Natural killer cell (primary cell): ENCODE data around the gene JMJD1C. TPM values are rescaled to one million over a fixed set of nuclear protein-coding genes. Genes with fewer than 3 reads are reported as not detected.

ENCODE experiments used
- ATAC-seq, 3 donors: fragments of 150-1000 bp in 2 of 3; fragments of 200-7000 bp in 1 of 3; cut with Tn5 transposase; 1 replicate in 1 of 3; 2 replicates in 2 of 3; pipeline ENCODE4 v1.10.0; 2021; ENCODE audit warnings: mild to moderate bottlenecking in 2 of 3, moderate library complexity in 2 of 3
- DNase-seq, 2 donors: peaks; one replicate each; pipeline versions ENCODE4 v3.0.0 to v3.0.0-alpha.2; 2013 to 2021; ENCODE audit warnings: mixed read lengths in 1 of 2
- H3K27ac ChIP-seq: one replicate; pipeline ENCODE4 v1.5.1; 2013; ENCODE audit warnings: mild to moderate bottlenecking, low read length
- H3K27me3 ChIP-seq: one replicate; pipeline ENCODE4 v1.6.1; 2013; ENCODE audit warnings: low read length; ENCODE audit not compliant: control insufficient read depth, insufficient read depth
- H3K36me3 ChIP-seq: one replicate; pipeline ENCODE4 v1.6.1; 2013; ENCODE audit warnings: low read length; ENCODE audit not compliant: control insufficient read depth, insufficient read depth
- H3K4me1 ChIP-seq: one replicate; pipeline ENCODE4 v1.6.1; 2013; ENCODE audit warnings: low read length; ENCODE audit not compliant: control insufficient read depth, insufficient read depth
- H3K4me3 ChIP-seq: one replicate; pipeline ENCODE4 v1.5.1; 2013; ENCODE audit warnings: low read length
- H3K9me3 ChIP-seq: one replicate; pipeline ENCODE4 v1.6.1; 2013; ENCODE audit warnings: low read length; ENCODE audit not compliant: control insufficient read depth, insufficient read depth
- H3K27ac Mint-ChIP-seq, 2 donors: one replicate each; pipeline ENCODE4 v1.8.0; 2022; ENCODE audit warnings: mild to moderate bottlenecking in 2 of 2, mixed read lengths in 2 of 2, moderate library complexity in 1 of 2
- H3K27me3 Mint-ChIP-seq, 2 donors: one replicate each; pipeline ENCODE4 v1.8.0; 2022; ENCODE audit warnings: low read depth in 2 of 2, mixed read lengths in 2 of 2
- H3K36me3 Mint-ChIP-seq: one replicate; pipeline ENCODE4 v1.8.0; 2022; ENCODE audit warnings: mixed read lengths
- H3K4me1 Mint-ChIP-seq, 2 donors: one replicate each; pipeline ENCODE4 v1.8.0; 2022; ENCODE audit warnings: mixed read lengths in 2 of 2
- H3K4me3 Mint-ChIP-seq: one replicate; pipeline ENCODE4 v1.8.0; 2022; ENCODE audit warnings: mild to moderate bottlenecking, moderate library complexity, mixed read lengths
- H3K9me3 Mint-ChIP-seq, 2 donors: one replicate each; pipeline ENCODE4 v1.8.0; 2022; ENCODE audit warnings: mixed read lengths in 2 of 2
- WGBS: methylation state at CpG from one replicate; pipeline ENCODE4 v1.1.7; 2013; ENCODE audit warnings: missing lambda C conversion rate; ENCODE audit not compliant: insufficient coverage; 5-methylcytosine and 5-hydroxymethylcytosine counted together
- intact Hi-C: fragments of 100-400 bp; cut with micrococcal nuclease; formaldehyde crosslinking; loops from one replicate; pipeline ENCODE4 v1.14.2; 2022
- total RNA-seq, 4 donors: library from RNA; stranded (reverse); fragments of 120-200 nt in 1 of 4; gene quantifications; one replicate each; pipeline versions ENCODE4 v1.2.3 to v1.2.4, GENCODE V29; 2013 to 2022
- TF ChIP-seq, protein P1 (sequence below): fragments of 200-600 bp; IDR thresholded peaks from one replicate; pipeline ENCODE4 v1.8.0; 2022; ENCODE audit warnings: antibody characterized with exemption

Gene JMJD1C
- total RNA-seq, 3 donors from 2014 or later (not counting 1 experiment from before 2014, with no cell fraction given): 125 to 208 (median 156) TPM

DNA sequence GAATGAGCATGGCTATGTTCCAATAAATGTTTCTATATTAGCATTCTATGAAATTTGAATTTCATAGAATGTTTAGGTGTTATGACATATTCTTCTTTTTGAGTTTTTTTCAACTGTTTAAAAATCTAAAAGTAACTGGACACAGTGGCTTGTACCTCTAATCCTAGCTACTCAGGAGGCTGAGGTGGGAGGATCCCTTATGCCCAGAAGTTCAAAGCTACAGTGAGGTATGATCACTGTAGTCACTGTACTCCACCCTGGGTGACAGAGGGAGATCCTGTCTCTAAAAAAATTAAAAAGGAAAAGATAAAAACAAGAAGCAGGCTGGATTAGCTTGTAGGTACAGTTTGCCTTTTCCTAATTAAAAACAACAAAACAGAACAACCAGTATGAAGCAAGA, 237.5 kb downstream of the JMJD1C start:
- DNase-seq: no peak
- Mint-ChIP-seq H3K27me3 (no peaks in the 10 kb centered on the region), H3K9me3 (no peaks in the 10 kb centered on the region), H3K4me1 (peaks cover 22 to 36% of the 10 kb centered on the region in 2 donors), H3K4me3 (no peak overlapping the region), H3K36me3 (no peaks in the 10 kb centered on the region), H3K27ac (peak overlapping the region in 1 of 2 donors; percentile 56)
- no peaks in the 10 kb centered on the region for H3K9me3 ChIP-seq
- no peaks in the 10 kb centered on the region for H3K27me3 ChIP-seq
- intact Hi-C loops: no loop called here
- H3K4me3 ChIP-seq: no peak overlapping the region
- H3K36me3 ChIP-seq: no peaks in the 10 kb centered on the region
- no peak overlapping the region for H3K27ac ChIP-seq
- no peak for ATAC-seq
- TF ChIP-seq, protein P1, sequence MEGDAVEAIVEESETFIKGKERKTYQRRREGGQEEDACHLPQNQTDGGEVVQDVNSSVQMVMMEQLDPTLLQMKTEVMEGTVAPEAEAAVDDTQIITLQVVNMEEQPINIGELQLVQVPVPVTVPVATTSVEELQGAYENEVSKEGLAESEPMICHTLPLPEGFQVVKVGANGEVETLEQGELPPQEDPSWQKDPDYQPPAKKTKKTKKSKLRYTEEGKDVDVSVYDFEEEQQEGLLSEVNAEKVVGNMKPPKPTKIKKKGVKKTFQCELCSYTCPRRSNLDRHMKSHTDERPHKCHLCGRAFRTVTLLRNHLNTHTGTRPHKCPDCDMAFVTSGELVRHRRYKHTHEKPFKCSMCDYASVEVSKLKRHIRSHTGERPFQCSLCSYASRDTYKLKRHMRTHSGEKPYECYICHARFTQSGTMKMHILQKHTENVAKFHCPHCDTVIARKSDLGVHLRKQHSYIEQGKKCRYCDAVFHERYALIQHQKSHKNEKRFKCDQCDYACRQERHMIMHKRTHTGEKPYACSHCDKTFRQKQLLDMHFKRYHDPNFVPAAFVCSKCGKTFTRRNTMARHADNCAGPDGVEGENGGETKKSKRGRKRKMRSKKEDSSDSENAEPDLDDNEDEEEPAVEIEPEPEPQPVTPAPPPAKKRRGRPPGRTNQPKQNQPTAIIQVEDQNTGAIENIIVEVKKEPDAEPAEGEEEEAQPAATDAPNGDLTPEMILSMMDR: no peak
- H3K4me1 ChIP-seq: peaks cover 16% of the 10 kb centered on the region

GRCh38 chr10:63227207-63227895, 238.4 kb downstream of the JMJD1C start:
- H3K36me3 Mint-ChIP-seq: no peaks in the 10 kb centered on the region
- H3K4me3 Mint-ChIP-seq: peak overlapping the region; percentile 14
- TF ChIP-seq, protein P1: no peak
- peak in 1 of 2 donors; percentile 54 for DNase-seq
- WGBS: 67% methylated on average over 3 of the region's 3 CpGs
- no peaks in the 10 kb centered on the region for H3K27me3 ChIP-seq
- H3K27ac Mint-ChIP-seq: peak overlapping the region; percentile 56 to 85
- H3K9me3 Mint-ChIP-seq: no peaks in the 10 kb centered on the region
- intact Hi-C loops: loop anchor here (2.0 kb wide), 1 partner anchor 41 kb away; no protein-coding TSS in a partner anchor
- no peaks in the 10 kb centered on the region for H3K9me3 ChIP-seq
- H3K4me1 ChIP-seq: peaks cover 16% of the 10 kb centered on the region
- ATAC-seq: peak in 1 of 3 donors; percentile 43
- no peak overlapping the region for H3K27ac ChIP-seq
- no peaks in the 10 kb centered on the region for H3K36me3 ChIP-seq
- H3K27me3 Mint-ChIP-seq: no peaks in the 10 kb centered on the region
- H3K4me3 ChIP-seq: no peak overlapping the region
- peaks cover 26 to 39% of the 10 kb centered on the region in 2 donors for H3K4me1 Mint-ChIP-seq

DNA sequence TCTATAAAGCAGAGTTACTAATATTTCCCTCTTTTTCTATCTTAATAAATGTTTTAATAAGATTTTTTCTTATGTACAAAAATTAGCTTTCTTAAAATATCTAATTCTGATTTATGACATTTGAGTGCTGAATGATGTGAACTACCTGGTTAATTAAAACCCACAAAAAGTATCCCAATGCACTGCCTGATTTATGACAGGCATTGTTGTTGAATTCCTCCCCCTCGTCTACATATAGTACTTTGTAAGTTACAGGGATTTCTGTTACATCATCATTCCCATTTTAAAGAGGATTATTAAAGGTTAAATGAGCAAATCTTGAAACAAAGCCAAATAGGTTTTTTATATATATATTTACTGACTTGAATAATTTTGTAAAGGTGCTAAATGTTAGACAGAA, 241.5 kb downstream of the JMJD1C start:
- no peak for DNase-seq
- TF ChIP-seq, protein P1: no peak
- intact Hi-C loops: no loop called here
- H3K36me3 ChIP-seq: no peaks in the 10 kb centered on the region
- no peaks in the 10 kb centered on the region for H3K9me3 ChIP-seq
- no peak for ATAC-seq
- H3K4me1 ChIP-seq: peaks cover 21% of the 10 kb centered on the region
- no peaks in the 10 kb centered on the region for H3K9me3 Mint-ChIP-seq
- H3K4me1 Mint-ChIP-seq: peaks cover 49 to 57% of the 10 kb centered on the region in 2 donors
- no peak overlapping the region for H3K4me3 Mint-ChIP-seq
- H3K27me3 Mint-ChIP-seq: no peaks in the 10 kb centered on the region
- no peak overlapping the region for H3K27ac ChIP-seq
- no peaks in the 10 kb centered on the region for H3K36me3 Mint-ChIP-seq
- no CpG with 5 or more reads among the region's 1 CpG for WGBS
- no peak overlapping the region for H3K4me3 ChIP-seq
- H3K27ac Mint-ChIP-seq: no peak overlapping the region
- H3K27me3 ChIP-seq: no peaks in the 10 kb centered on the region

DNA sequence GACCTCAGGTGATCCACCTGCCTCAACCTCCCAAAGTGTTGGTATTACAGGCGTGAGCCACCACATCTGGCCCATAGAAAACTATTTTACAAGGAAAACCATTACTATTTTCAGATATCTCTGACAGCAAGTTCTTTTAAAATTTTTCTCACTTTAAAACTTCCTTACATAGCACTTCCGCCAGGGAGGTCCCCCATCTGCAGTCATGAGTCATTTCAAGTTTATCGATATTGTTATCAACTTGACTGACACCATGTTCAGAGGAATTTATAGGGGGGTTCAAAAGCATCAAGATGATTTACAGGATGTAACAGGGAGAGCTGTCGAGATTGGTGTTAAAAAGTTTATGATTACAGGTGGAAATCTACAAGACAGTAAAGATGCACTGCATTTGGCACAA, 243.8 kb downstream of the JMJD1C start:
- H3K9me3 Mint-ChIP-seq: no peaks in the 10 kb centered on the region
- H3K36me3 Mint-ChIP-seq: no peaks in the 10 kb centered on the region
- Histone ChIP-seq H3K4me1 (peaks cover 21% of the 10 kb centered on the region), H3K36me3 (no peaks in the 10 kb centered on the region), H3K27me3 (no peaks in the 10 kb centered on the region), H3K9me3 (no peaks in the 10 kb centered on the region), H3K27ac (no peak overlapping the region), H3K4me3 (no peak overlapping the region)
- peak overlapping the region; percentile 53 to 56 for H3K27ac Mint-ChIP-seq
- DNase-seq (peak in 1 of 2 donors; percentile 44), ATAC-seq (no peak)
- peaks cover 50 to 51% of the 10 kb centered on the region in 2 donors for H3K4me1 Mint-ChIP-seq
- intact Hi-C loops: no loop called here
- no peak overlapping the region for H3K4me3 Mint-ChIP-seq
- H3K27me3 Mint-ChIP-seq: no peaks in the 10 kb centered on the region
- 75% methylated on average over 4 of the region's 4 CpGs for WGBS
- TF ChIP-seq, protein P1: no peak
